Measurements from ENCODE around the gene LSM5.
"Not testable (repeated sequence)": the region's sequence is repeated elsewhere in the genome, so short reads cannot be mapped to it uniquely, and the experiment has no call there.

LSM5 gene

DNA sequence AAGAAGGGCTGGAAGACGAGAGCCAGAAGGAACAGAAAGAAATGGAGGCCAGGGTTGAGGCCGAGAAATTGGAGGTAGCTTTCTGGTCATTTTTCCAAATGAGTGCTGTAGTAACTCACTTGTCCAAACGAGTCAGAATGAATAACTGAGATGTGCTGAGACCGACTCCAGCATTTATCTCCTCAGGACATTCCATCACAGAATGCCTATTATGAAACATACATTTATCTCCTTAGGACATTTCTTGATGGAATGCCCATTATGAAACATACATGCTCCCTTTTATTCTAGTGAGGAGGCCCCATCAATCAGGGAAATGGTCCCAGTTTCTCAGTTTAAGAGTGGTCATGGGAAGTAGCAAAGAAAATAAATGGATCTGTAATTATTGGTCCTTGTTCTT lies 21.6 kb upstream of the LSM5 start:
- TF ChIP-seq, protein P1, sequence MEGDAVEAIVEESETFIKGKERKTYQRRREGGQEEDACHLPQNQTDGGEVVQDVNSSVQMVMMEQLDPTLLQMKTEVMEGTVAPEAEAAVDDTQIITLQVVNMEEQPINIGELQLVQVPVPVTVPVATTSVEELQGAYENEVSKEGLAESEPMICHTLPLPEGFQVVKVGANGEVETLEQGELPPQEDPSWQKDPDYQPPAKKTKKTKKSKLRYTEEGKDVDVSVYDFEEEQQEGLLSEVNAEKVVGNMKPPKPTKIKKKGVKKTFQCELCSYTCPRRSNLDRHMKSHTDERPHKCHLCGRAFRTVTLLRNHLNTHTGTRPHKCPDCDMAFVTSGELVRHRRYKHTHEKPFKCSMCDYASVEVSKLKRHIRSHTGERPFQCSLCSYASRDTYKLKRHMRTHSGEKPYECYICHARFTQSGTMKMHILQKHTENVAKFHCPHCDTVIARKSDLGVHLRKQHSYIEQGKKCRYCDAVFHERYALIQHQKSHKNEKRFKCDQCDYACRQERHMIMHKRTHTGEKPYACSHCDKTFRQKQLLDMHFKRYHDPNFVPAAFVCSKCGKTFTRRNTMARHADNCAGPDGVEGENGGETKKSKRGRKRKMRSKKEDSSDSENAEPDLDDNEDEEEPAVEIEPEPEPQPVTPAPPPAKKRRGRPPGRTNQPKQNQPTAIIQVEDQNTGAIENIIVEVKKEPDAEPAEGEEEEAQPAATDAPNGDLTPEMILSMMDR (IDR thresholded peaks at IDR 0.05; ENCODE audit: low read length, missing control alignments) = no peak
- peak; percentile 84 for DNase-seq (ENCODE audit: low read depth)
- no peak overlapping the region for H3K4me3 ChIP-seq (replicated peaks; ENCODE audit: low read depth, low read length)

DNA sequence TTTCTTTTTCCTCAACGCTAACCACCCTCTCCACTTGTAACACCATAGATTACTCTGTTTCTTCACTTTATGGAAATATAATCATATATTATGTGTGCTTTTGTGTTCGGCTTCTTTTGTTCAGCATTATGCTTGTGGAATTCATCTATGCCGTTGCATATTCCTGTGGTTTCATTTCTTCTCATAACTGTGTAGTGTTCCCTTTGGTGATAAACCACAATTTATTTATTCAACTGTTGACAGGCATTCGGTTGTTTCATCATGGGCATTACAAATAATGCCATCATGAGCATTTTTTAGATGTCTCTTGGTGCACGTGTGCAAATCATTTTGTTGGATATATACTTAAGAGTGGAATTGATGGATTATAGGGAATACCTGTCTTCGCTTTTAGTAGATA lies 17.2 kb upstream of the LSM5 start:
- TF ChIP-seq, protein P1 (IDR thresholded peaks at IDR 0.05; ENCODE audit: low read length, missing control alignments) = no peak
- peak; percentile 47 for DNase-seq (ENCODE audit: low read depth)
- no peak overlapping the region for H3K4me3 ChIP-seq (replicated peaks; ENCODE audit: low read depth, low read length)

DNA sequence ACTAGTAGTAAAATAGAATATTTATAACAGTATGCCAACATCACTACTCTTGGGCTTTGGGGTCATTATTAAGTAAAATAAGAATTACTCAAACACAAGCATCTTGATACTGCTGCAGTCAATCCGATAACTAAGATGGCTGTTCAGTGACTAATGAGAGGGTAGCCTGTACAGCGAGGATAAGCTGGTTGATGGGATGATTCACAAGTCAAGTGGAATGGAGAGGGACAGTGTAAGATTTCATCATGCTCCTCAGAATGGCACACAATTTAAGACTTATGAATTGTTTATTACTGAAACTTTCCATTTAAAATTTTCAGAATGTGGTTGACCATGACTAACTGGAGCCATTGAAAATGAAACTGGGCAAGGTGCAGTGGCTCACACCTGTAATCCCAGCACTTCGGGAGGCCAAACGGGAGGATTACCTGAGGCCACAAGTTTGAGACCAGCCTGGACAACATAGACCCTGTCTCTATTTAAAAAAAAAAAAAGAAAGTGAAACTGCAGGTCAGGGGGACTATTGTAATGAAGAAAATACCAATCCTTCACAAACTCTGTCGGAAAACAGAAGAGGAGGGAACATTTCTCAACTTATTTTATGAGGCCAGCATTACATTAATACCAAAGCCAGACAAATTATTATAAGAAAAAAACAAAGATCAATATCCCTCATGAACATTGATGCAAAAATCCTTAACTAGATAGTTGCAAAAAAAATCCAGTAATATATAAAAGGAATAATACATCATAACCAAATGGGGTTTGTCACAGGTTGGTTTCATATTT lies 16.3 kb upstream of the LSM5 start:
- DNase-seq (ENCODE audit: low read depth) = peak; percentile 86
- TF ChIP-seq, protein P1 (IDR thresholded peaks at IDR 0.05; ENCODE audit: low read length, missing control alignments) = no peak
- peak overlapping the region; percentile 25 for H3K4me3 ChIP-seq (replicated peaks; ENCODE audit: low read depth, low read length)

- DNase-seq (ENCODE audit: low read depth) = no peak
- TF ChIP-seq, protein P1 (IDR thresholded peaks at IDR 0.05; ENCODE audit: low read length, missing control alignments) = no peak
These were observed 12.5 kb upstream of the LSM5 start for GRCh38 chr7:32502728-32503127.

DNA sequence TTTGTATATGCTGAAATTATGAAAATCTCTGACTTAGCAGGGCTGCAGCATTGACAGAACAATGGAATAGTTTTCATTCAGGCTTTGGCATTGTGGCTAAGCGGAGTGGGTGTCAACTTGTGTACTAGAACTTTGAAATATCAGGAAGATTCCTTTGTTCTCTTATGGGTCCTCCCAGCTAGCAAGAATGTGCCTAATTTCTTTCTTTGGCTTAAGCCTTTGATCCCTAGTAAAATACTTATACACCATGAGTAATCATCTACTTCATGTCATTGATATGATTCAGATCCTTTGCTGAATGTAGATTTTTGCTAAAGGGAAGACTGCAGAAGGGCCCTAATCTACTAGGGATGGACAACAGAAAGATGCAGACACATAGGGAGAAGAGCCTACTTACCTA lies 11.3 kb upstream of the LSM5 start:
- TF ChIP-seq, protein P1 (IDR thresholded peaks at IDR 0.05; ENCODE audit: low read length, missing control alignments) = no peak
- no peak overlapping the region for H3K4me3 ChIP-seq (replicated peaks; ENCODE audit: low read depth, low read length)
- DNase-seq (ENCODE audit: low read depth) = peak; percentile 62

More at GRCh38 chr7:32502728-32503127, 12.5 kb upstream of the LSM5 start:
- no peak overlapping the region for H3K4me3 ChIP-seq (replicated peaks; ENCODE audit: low read depth, low read length)

DNA sequence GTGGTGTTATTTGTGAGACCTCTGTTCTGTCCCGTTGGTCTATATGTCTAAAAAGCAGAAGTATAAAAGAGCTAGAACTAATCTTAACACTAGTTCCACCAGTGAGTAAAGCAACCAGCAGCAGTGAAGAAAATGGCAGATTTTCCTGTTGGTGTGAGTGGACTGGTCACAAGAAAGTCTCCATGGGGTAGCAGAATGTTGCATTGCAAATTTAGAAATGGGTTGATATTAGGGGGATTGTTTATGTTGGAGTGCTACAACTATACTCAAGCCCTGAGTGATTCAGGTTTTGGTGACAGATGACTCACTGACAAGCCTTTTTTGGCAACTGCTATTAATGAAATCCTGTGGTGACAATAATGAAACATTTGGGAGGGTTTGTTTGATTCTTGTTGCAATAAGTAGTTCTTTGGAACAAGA lies 10.8 kb upstream of the LSM5 start:
- TF ChIP-seq, protein P1 (IDR thresholded peaks at IDR 0.05; ENCODE audit: low read length, missing control alignments) = no peak
- H3K4me3 ChIP-seq (replicated peaks; ENCODE audit: low read depth, low read length) = no peak overlapping the region
- peak; percentile 58 for DNase-seq (ENCODE audit: low read depth)

DNA sequence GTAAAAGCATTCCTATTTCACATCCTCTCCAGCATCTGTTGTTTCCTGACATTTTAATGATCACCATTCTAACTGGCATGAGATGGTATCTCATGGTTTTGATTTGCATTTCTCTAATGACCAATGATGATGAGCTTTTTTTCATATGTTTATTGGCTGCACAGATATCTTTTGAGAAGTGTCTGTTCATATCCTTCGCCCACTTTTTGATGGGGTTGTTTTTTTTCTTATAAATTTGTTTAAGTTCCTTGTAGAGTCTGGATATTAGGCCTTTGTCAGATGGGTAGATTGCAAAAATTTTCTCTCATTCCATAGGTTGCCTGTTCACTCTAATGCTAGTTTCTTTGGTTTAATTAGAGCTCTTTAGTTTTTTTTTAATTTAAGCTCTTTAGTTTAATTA lies 10.0 kb upstream of the LSM5 start:
- DNase-seq (ENCODE audit: low read depth); H3K4me3 ChIP-seq (replicated peaks; ENCODE audit: low read depth, low read length): not testable (repeated sequence)

DNA sequence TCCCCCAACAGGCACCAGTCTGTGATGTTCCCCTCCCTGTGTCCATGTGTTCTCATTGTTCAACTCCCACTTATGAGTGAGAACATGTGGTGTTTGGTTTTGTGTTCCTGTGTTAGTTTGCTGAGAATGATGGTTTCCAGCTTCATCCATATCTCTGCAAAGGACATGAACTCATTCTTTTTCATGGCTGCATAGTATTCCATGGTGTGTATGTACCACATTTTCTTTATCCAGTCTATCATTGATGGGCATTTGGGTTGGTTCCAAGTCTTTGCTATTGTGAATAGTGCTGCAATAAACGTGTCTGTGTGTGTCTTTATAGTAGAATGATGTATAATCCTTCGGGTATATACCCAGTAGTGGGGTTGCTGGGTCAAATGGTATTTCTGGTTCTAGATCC lies 9.6 kb upstream of the LSM5 start:
- not testable (repeated sequence) for DNase-seq (ENCODE audit: low read depth); H3K4me3 ChIP-seq (replicated peaks; ENCODE audit: low read depth, low read length)

Data from fibroblast of pulmonary artery (primary cell).